SK-N-SH (cell line): ENCODE data around the gene SIRPA. TPM values are rescaled to one million over a fixed set of nuclear protein-coding genes. Genes with fewer than 3 reads are reported as not detected.

Experiments used
- CTCF ChIA-PET: fragments of 300-600, 350-600 bp; formaldehyde crosslinking; extraction: SDS; loops from one replicate; lab custom pipeline; 2021; lab: Yijun Ruan, JAX
- POLR2A ChIA-PET: fragments of 350-600 bp; sonication (Branson Sonifier 250); formaldehyde crosslinking; extraction: SDS; loops from one replicate; lab custom pipeline; 2020; ENCODE audit warnings: antibody characterized with exemption, inconsistent platforms; lab: Yijun Ruan, JAX
- DNase-seq: peaks from one replicate; pipeline ENCODE4 v3.0.0; 2012
- H2AFZ ChIP-seq: fragments of 200-600 bp; sonication (generic); 2 replicates; pipeline ENCODE4 v1.8.1; 2016; ENCODE audit warnings: antibody characterized with exemption, mild to moderate bottlenecking, low read depth
- H3F3A ChIP-seq: fragments of 200-600 bp; sonication (generic); replicated peaks from 2 replicates; pipeline ENCODE3; 2016; ENCODE audit warnings: antibody characterized with exemption, mild to moderate bottlenecking; ENCODE audit not compliant: insufficient read depth
- H3K27ac ChIP-seq, 2 experiments: fragments of 200-500 bp in 1 of 2; fragments of 200-600 bp in 1 of 2; sonication (Bioruptor generic) in 1 of 2; sonication (generic), shearing (Covaris generic) in 1 of 2; 2 replicates each; pipeline versions ENCODE4 v1.5.1 to v1.6.1; 2014 to 2016; ENCODE audit warnings: low read depth in 2 of 2, inconsistent platforms in 1 of 2, low read length in 1 of 2, mild to moderate bottlenecking in 1 of 2, mixed read lengths in 1 of 2
- H3K27me3 ChIP-seq: fragments of 200-600 bp; sonication (generic), shearing (Covaris generic); 2 replicates; pipeline ENCODE4 v1.6.1; 2016; ENCODE audit warnings: mixed run types; ENCODE audit not compliant: insufficient read depth
- H3K36me3 ChIP-seq, 2 experiments: fragments of 200-500 bp in 1 of 2; fragments of 200-600 bp in 1 of 2; sonication (Bioruptor generic) in 1 of 2; sonication (generic) in 1 of 2; replicated peaks in 1 of 2; 2 replicates each; pipeline versions ENCODE3 to v1.5.1; 2014 to 2016; ENCODE audit warnings: low read length in 1 of 2, mild to moderate bottlenecking in 1 of 2; ENCODE audit not compliant: insufficient read depth in 2 of 2, control insufficient read depth in 1 of 2
- H3K4me1 ChIP-seq, 2 experiments: fragments of 200-500 bp in 1 of 2; fragments of 200-600 bp in 1 of 2; sonication (Bioruptor generic) in 1 of 2; sonication (generic), shearing (Covaris generic) in 1 of 2; 2 replicates each; pipeline versions ENCODE4 v1.5.1 to v1.6.1; 2014 to 2016; ENCODE audit warnings: low read depth in 1 of 2, low read length in 1 of 2, mixed run types in 1 of 2; ENCODE audit not compliant: insufficient read depth in 2 of 2, control insufficient read depth in 1 of 2
- H3K4me2 ChIP-seq: fragments of 200-600 bp; sonication (generic), shearing (Covaris generic); 2 replicates; pipeline ENCODE4 v1.6.1; 2017; ENCODE audit warnings: mixed run types
- H3K4me3 ChIP-seq, 2 experiments: fragments of 200-500 bp in 1 of 2; fragments of 200-600 bp in 1 of 2; sonication (Bioruptor generic) in 1 of 2; sonication (generic), shearing (Covaris generic) in 1 of 2; 2 replicates each; pipeline versions ENCODE4 v1.5.1 to v1.8.1; 2014 to 2016; ENCODE audit warnings: low read depth in 2 of 2, inconsistent platforms in 1 of 2, low read length in 1 of 2, mild to moderate bottlenecking in 1 of 2, mixed read lengths in 1 of 2, moderate library complexity in 1 of 2
- H3K79me2 ChIP-seq: fragments of 200-600 bp; sonication (generic); 2 replicates; pipeline ENCODE4 v1.8.1; 2017; ENCODE audit warnings: mild to moderate bottlenecking; ENCODE audit not compliant: insufficient read depth
- H3K9ac ChIP-seq: fragments of 200-600 bp; sonication (generic); 2 replicates; pipeline ENCODE4 v1.6.1; 2017; ENCODE audit warnings: mixed run types
- H3K9me2 ChIP-seq: fragments of 200-600 bp; sonication (generic); 2 replicates; pipeline ENCODE4 v1.6.1; 2017; ENCODE audit warnings: mixed run types
- H3K9me3 ChIP-seq: fragments of 200-600 bp; sonication (generic); 2 replicates; pipeline ENCODE4 v1.6.1; 2017; ENCODE audit warnings: mixed run types, mild to moderate bottlenecking, moderate library complexity
- H4K20me1 ChIP-seq: fragments of 200-600 bp; sonication (generic); 2 replicates; pipeline ENCODE4 v1.6.1; 2017; ENCODE audit warnings: mild to moderate bottlenecking, mixed run types; ENCODE audit not compliant: insufficient read depth
- CHD2 ChIP-seq: fragments of 150-350 bp; IDR thresholded peaks from 2 replicates; pipeline ENCODE4 v1.6.1; 2018; ENCODE audit warnings: low read length; ENCODE audit not compliant: partially characterized antibody
- ELF1 ChIP-seq: IDR thresholded peaks from 2 replicates; pipeline ENCODE4 v1.4.0; 2012
- EP300 ChIP-seq, 2 experiments: IDR thresholded peaks; 2 replicates each; pipeline versions ENCODE4 v1.4.0 to v1.6.1; 2012; ENCODE audit warnings: borderline replicate concordance in 1 of 2, low read depth in 1 of 2, low read length in 1 of 2
- FOXJ3 ChIP-seq: sonication (generic); formaldehyde crosslinking; IDR thresholded peaks from 2 replicates; pipeline ENCODE4 v1.5.1; 2020; ENCODE audit warnings: mild to moderate bottlenecking, missing genetic modification reagents
- FOXM1 ChIP-seq: IDR thresholded peaks from 2 replicates; pipeline ENCODE4 v1.4.0; 2012; ENCODE audit warnings: low read depth, mild to moderate bottlenecking
- GATA2 ChIP-seq: sonication (generic); formaldehyde crosslinking; IDR thresholded peaks from 2 replicates; pipeline ENCODE4 v1.5.0; 2020; ENCODE audit warnings: mild to moderate bottlenecking, missing genetic modification reagents
- MEF2A ChIP-seq: IDR thresholded peaks from 2 replicates; pipeline ENCODE4 v1.4.0; 2012; ENCODE audit warnings: low read depth, borderline replicate concordance
- MXI1 ChIP-seq: IDR thresholded peaks from 2 replicates; pipeline ENCODE4 v1.6.1; 2012; ENCODE audit warnings: mild to moderate bottlenecking, low read depth, low read length, improper control_type of control experiment
- POLR2AphosphoS5 ChIP-seq: IDR thresholded peaks from 2 replicates; pipeline ENCODE4 v1.6.1; 2012; ENCODE audit warnings: low read depth, low read length
- RAD21 ChIP-seq: IDR thresholded peaks from 2 replicates; pipeline ENCODE4 v1.6.1; 2012; ENCODE audit warnings: mild to moderate bottlenecking, low read length
- RCOR1 ChIP-seq: fragments of 150-350 bp; IDR thresholded peaks from 2 replicates; pipeline ENCODE4 v1.6.1; 2017; ENCODE audit warnings: antibody characterized with exemption, low read length
- SIN3A ChIP-seq: IDR thresholded peaks from 2 replicates; pipeline ENCODE4 v1.6.1; 2012; ENCODE audit warnings: low read depth, mild to moderate bottlenecking, low read length, moderate library complexity, borderline replicate concordance
- TCF12 ChIP-seq: IDR thresholded peaks from 2 replicates; pipeline ENCODE4 v1.4.0; 2012
- WGBS: methylation state at CpG from one replicate; pipeline ENCODE4 v1.1.6; 2017; ENCODE audit warnings: low lambda C conversion rate; 5-methylcytosine and 5-hydroxymethylcytosine counted together
- polyA plus RNA-seq, 3 experiments: library from polyadenylated mRNA; depleted of rRNA; stranded (reverse); fragments of >200 nt; gene quantifications; 2 replicates each; pipeline ENCODE4 v1.2.3, GENCODE V29; 2012
- TF ChIP-seq, protein P1 (sequence below): fragments of 150-350 bp; IDR thresholded peaks from 2 replicates; pipeline ENCODE4 v1.6.1; 2017; ENCODE audit warnings: antibody characterized with exemption, low read length, low read depth, borderline replicate concordance
- TF ChIP-seq, protein P2 (sequence below): IDR thresholded peaks from 2 replicates; pipeline ENCODE4 v1.6.1; 2012; ENCODE audit warnings: mild to moderate bottlenecking, low read depth, low read length, moderate library complexity
- TF ChIP-seq, protein P3 (sequence below): fragments of 150-350 bp; IDR thresholded peaks from 2 replicates; pipeline ENCODE4 v1.6.1; 2016; ENCODE audit warnings: mild to moderate bottlenecking, low read depth, low read length
- TF ChIP-seq, protein P4 (sequence below): IDR thresholded peaks from 2 replicates; pipeline ENCODE4 v1.4.0; 2012; ENCODE audit warnings: low read depth, borderline replicate concordance
- TF ChIP-seq, protein P5 (sequence below): IDR thresholded peaks from 2 replicates; pipeline ENCODE4 v1.4.0; 2012; ENCODE audit warnings: low read depth, borderline replicate concordance
- TF ChIP-seq, protein P6 (sequence below): IDR thresholded peaks from 2 replicates; pipeline ENCODE4; 2012

The SIRPA gene
- polyA plus RNA-seq, 1 of the 3 experiments (the other 2 are of a cell fraction) = 9.1 TPM

DNA sequence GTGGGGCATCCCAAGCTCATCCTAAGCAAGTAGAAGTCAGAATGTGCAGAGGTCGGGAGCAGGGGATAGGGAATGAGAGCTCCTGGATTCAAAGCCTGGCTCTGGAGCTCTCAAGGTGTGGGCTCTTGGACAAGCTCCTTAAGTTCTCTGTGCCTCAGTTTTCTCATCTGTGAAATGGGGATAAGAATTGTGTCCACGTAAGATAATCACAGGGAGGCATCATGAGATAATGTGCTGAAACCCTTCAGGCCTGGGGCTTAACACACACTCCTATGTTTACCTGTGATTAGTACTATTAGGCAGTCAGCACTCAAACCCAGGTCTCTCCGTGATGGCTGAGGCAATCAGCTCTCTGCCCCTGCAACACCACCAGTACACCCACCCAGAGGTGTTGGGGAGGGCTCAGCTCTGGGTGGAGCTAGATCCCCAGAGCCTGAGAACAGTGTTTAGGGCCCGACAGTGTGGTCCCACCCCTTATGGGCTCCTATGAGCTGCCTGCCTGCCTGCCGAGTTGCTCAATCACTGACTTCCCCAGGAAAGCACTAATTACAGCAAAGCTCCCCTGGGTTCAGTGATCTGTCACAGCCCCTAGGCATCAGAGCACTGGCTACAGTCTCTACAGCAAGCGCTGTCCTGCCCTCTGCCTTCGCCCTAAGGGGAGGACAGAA is 6.3 kb upstream of the SIRPA start:
- TF ChIP-seq ELF1 = no peak
- TF ChIP-seq, protein P1, sequence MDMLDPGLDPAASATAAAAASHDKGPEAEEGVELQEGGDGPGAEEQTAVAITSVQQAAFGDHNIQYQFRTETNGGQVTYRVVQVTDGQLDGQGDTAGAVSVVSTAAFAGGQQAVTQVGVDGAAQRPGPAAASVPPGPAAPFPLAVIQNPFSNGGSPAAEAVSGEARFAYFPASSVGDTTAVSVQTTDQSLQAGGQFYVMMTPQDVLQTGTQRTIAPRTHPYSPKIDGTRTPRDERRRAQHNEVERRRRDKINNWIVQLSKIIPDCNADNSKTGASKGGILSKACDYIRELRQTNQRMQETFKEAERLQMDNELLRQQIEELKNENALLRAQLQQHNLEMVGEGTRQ = no peak
- TF ChIP-seq GATA2 (CRISPR knock-in tag) = no peak
- TF ChIP-seq RCOR1 = no peak
- TF ChIP-seq, protein P2, sequence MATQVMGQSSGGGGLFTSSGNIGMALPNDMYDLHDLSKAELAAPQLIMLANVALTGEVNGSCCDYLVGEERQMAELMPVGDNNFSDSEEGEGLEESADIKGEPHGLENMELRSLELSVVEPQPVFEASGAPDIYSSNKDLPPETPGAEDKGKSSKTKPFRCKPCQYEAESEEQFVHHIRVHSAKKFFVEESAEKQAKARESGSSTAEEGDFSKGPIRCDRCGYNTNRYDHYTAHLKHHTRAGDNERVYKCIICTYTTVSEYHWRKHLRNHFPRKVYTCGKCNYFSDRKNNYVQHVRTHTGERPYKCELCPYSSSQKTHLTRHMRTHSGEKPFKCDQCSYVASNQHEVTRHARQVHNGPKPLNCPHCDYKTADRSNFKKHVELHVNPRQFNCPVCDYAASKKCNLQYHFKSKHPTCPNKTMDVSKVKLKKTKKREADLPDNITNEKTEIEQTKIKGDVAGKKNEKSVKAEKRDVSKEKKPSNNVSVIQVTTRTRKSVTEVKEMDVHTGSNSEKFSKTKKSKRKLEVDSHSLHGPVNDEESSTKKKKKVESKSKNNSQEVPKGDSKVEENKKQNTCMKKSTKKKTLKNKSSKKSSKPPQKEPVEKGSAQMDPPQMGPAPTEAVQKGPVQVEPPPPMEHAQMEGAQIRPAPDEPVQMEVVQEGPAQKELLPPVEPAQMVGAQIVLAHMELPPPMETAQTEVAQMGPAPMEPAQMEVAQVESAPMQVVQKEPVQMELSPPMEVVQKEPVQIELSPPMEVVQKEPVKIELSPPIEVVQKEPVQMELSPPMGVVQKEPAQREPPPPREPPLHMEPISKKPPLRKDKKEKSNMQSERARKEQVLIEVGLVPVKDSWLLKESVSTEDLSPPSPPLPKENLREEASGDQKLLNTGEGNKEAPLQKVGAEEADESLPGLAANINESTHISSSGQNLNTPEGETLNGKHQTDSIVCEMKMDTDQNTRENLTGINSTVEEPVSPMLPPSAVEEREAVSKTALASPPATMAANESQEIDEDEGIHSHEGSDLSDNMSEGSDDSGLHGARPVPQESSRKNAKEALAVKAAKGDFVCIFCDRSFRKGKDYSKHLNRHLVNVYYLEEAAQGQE = no peak
- TF ChIP-seq, protein P3, sequence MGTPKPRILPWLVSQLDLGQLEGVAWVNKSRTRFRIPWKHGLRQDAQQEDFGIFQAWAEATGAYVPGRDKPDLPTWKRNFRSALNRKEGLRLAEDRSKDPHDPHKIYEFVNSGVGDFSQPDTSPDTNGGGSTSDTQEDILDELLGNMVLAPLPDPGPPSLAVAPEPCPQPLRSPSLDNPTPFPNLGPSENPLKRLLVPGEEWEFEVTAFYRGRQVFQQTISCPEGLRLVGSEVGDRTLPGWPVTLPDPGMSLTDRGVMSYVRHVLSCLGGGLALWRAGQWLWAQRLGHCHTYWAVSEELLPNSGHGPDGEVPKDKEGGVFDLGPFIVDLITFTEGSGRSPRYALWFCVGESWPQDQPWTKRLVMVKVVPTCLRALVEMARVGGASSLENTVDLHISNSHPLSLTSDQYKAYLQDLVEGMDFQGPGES = no peak
- TF ChIP-seq, protein P4, sequence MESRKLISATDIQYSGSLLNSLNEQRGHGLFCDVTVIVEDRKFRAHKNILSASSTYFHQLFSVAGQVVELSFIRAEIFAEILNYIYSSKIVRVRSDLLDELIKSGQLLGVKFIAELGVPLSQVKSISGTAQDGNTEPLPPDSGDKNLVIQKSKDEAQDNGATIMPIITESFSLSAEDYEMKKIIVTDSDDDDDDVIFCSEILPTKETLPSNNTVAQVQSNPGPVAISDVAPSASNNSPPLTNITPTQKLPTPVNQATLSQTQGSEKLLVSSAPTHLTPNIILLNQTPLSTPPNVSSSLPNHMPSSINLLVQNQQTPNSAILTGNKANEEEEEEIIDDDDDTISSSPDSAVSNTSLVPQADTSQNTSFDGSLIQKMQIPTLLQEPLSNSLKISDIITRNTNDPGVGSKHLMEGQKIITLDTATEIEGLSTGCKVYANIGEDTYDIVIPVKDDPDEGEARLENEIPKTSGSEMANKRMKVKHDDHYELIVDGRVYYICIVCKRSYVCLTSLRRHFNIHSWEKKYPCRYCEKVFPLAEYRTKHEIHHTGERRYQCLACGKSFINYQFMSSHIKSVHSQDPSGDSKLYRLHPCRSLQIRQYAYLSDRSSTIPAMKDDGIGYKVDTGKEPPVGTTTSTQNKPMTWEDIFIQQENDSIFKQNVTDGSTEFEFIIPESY = no peak
- TF ChIP-seq, protein P5, sequence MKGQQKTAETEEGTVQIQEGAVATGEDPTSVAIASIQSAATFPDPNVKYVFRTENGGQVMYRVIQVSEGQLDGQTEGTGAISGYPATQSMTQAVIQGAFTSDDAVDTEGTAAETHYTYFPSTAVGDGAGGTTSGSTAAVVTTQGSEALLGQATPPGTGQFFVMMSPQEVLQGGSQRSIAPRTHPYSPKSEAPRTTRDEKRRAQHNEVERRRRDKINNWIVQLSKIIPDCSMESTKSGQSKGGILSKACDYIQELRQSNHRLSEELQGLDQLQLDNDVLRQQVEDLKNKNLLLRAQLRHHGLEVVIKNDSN = no peak
- no peak for TF ChIP-seq MXI1
- TF ChIP-seq, protein P6, sequence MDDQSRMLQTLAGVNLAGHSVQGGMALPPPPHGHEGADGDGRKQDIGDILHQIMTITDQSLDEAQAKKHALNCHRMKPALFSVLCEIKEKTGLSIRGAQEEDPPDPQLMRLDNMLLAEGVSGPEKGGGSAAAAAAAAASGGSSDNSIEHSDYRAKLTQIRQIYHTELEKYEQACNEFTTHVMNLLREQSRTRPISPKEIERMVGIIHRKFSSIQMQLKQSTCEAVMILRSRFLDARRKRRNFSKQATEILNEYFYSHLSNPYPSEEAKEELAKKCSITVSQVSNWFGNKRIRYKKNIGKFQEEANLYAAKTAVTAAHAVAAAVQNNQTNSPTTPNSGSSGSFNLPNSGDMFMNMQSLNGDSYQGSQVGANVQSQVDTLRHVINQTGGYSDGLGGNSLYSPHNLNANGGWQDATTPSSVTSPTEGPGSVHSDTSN = no peak
- TF ChIP-seq SIN3A = no peak
- no peak for TF ChIP-seq MEF2A
- TF ChIP-seq CHD2 = no peak
- TF ChIP-seq EP300 (IDR thresholded peaks at IDR 0.05; ENCODE audit: borderline replicate concordance in 1 of 2, low read depth in 1 of 2, low read length in 1 of 2) = no peak
- no peak for TF ChIP-seq FOXJ3 (CRISPR knock-in tag)
- no peak for TF ChIP-seq TCF12
- no peak for TF ChIP-seq FOXM1
- no peak for TF ChIP-seq POLR2AphosphoS5
- no peak for TF ChIP-seq RAD21
- peaks cover 5% of the 10 kb centered on the region; the same call in 1 of the 2 replicates for H3K79me2 ChIP-seq
- H3K27ac ChIP-seq = no peak overlapping the region
- H3K9me2 ChIP-seq = no peaks in the 10 kb centered on the region
- H3F3A ChIP-seq = no peaks in the 10 kb centered on the region
- no peaks in the 10 kb centered on the region; a peak in 1 of 4 replicates for H3K4me1 ChIP-seq
- H3K27me3 ChIP-seq = no peaks in the 10 kb centered on the region
- no peaks in the 10 kb centered on the region for H3K9me3 ChIP-seq
- DNase-seq = no peak
- no peak overlapping the region for H3K4me2 ChIP-seq
- ChIA-PET POLR2A (no interaction called here), CTCF (interaction anchor here (0.7 to 1.8 kb wide), 3 partner anchors 11 to 86 kb away, joined by 3 to 15 read pairs (median 4); no protein-coding TSS in a partner anchor)
- 84% methylated on average over 6 of the region's 7 CpGs for WGBS
- H3K9ac ChIP-seq = no peak overlapping the region
- H2AFZ ChIP-seq = no peak overlapping the region
- no peaks in the 10 kb centered on the region for H3K36me3 ChIP-seq
- H4K20me1 ChIP-seq = no peaks in the 10 kb centered on the region
- H3K4me3 ChIP-seq = no peak overlapping the region
